ENCODE data around the gene KHDC1. TPM values are rescaled to one million over a fixed set of nuclear protein-coding genes. Genes with fewer than 3 reads are reported as not detected.
"Not testable (repeated sequence)": the region's sequence is repeated elsewhere in the genome, so short reads cannot be mapped to it uniquely, and the experiment has no call there.

The KHDC1 gene
- 1 to 10 TPM in 2 of 4 donors, not detected in 2; 1.7 to 2.5 TPM for polyA plus RNA-seq
- long read RNA-seq, donor 1, partial matches to known transcripts: 0 of 1 reads
- long read RNA-seq, donor 1, other reads (novel, unspliced or antisense): 0 of 1 reads
- long read RNA-seq, donor 2: 0 reads
- long read RNA-seq, donor 3, partial matches to known transcripts: 0 of 1 reads
- long read RNA-seq, donor 3, other reads (novel, unspliced or antisense): 0 of 1 reads
- long read RNA-seq, donor 4: 0 reads
- long read RNA-seq, donor 5: 0 reads
- long read RNA-seq, donor 6: 0 reads
- long read RNA-seq, donor 7, partial matches to known transcripts: 19 of 22 reads
- long read RNA-seq, donor 7, other reads (novel, unspliced or antisense): 0 of 22 reads
- long read RNA-seq, donor 8: 0 reads
- long read RNA-seq, donor 9: 0 reads
- long read RNA-seq, donor 10, partial matches to known transcripts: 0 of 2 reads
- long read RNA-seq, donor 10, other reads (novel, unspliced or antisense): 0 of 2 reads

GRCh38 chr6:73262671-73263569 lies at the start of gene KHDC1:
Gene KHDC1, minus strand, starts transcription at chr6:73263196. Its CDS starts 20,679 bp downstream, at chr6:73242517.
- Histone ChIP-seq H3K9me3 (ENCODE audit: control insufficient read depth in 2 of 2, insufficient read depth in 1 of 2, low read depth in 1 of 2, low read length in 1 of 2) (no peaks in the 10 kb centered on the region), H3K4me1 (ENCODE audit: control insufficient read depth in 3 of 3, insufficient read depth in 2 of 3, low read depth in 1 of 3, low read length in 2 of 3) (no peaks in the 10 kb centered on the region), H3K4me3 (ENCODE audit: low read depth in 1 of 3, low read length in 3 of 3) (peak within 1 kb of the TSS; percentile 48 to 72 (median 58)), H3K27ac (ENCODE audit: low read depth in 1 of 3, low read length in 2 of 3) (peak within 1 kb of the TSS; percentile 39 to 67 (median 63)), H3K27me3 (ENCODE audit: control insufficient read depth in 3 of 3, insufficient read depth in 3 of 3, low read length in 3 of 3) (no peaks in the 10 kb centered on the region), H3K36me3 (ENCODE audit: control insufficient read depth in 3 of 3, insufficient read depth in 2 of 3, low read depth in 1 of 3, low read length in 3 of 3) (no peaks in the 10 kb centered on the region)
- FAIRE-seq (no peak), DNase-seq (peak; percentile 25 to 69)
- 1 to 2% (median 2%) methylated on average over 39 to 63 of the region's 63 CpGs for WGBS, 3 donors

GRCh38 chr6:73310503-73310845 lies 47.5 kb upstream of the KHDC1 start:
- 4 to 13% (median 8%) methylated on average over 4 of the region's 4 CpGs for whole genome bisulfite sequencing, 3 donors
- H3K4me1 ChIP-seq (ENCODE audit: control insufficient read depth in 3 of 3, insufficient read depth in 2 of 3, low read depth in 1 of 3, low read length in 2 of 3); FAIRE-seq; DNase-seq; H3K9me3 ChIP-seq (ENCODE audit: control insufficient read depth in 2 of 2, insufficient read depth in 1 of 2, low read depth in 1 of 2, low read length in 1 of 2); H3K36me3 ChIP-seq (ENCODE audit: control insufficient read depth in 3 of 3, insufficient read depth in 2 of 3, low read depth in 1 of 3, low read length in 3 of 3): not testable (repeated sequence)
- H3K27me3 ChIP-seq (ENCODE audit: control insufficient read depth in 3 of 3, insufficient read depth in 3 of 3, low read length in 3 of 3): peaks cover 0 to 21% (median 10%) of the 10 kb centered on the region in 3 donors
- H3K27ac ChIP-seq (ENCODE audit: low read depth in 1 of 3, low read length in 2 of 3): peak overlapping the region in 1 of 3 donors; percentile 36
- H3K4me3 ChIP-seq (ENCODE audit: low read depth in 1 of 3, low read length in 3 of 3): peak overlapping the region; percentile 63 to 76 (median 67)

- peaks cover 0 to 1% of the 10 kb centered on the region in 2 donors for H3K9me3 ChIP-seq (ENCODE audit: control insufficient read depth in 2 of 2, insufficient read depth in 1 of 2, low read depth in 1 of 2, low read length in 1 of 2)
- H3K27me3 ChIP-seq (ENCODE audit: control insufficient read depth in 3 of 3, insufficient read depth in 3 of 3, low read length in 3 of 3): peaks cover 0 to 15% (median 7%) of the 10 kb centered on the region in 3 donors
- FAIRE-seq (no peak), DNase-seq (peak; percentile 27 to 69)
- H3K4me3 ChIP-seq (ENCODE audit: low read depth in 1 of 3, low read length in 3 of 3): peak overlapping the region; percentile 63 to 76 (median 67)
- WGBS, 3 donors: 1 to 3% (median 2%) methylated on average over 57 to 59 of the region's 59 CpGs
- peak overlapping the region in 2 of 3 donors; percentile 36 to 58 for H3K27ac ChIP-seq (ENCODE audit: low read depth in 1 of 3, low read length in 2 of 3)
- H3K36me3 ChIP-seq (ENCODE audit: control insufficient read depth in 3 of 3, insufficient read depth in 2 of 3, low read depth in 1 of 3, low read length in 3 of 3): no peaks in the 10 kb centered on the region
- peaks cover 0 to 4% (median 0%) of the 10 kb centered on the region in 3 donors for H3K4me1 ChIP-seq (ENCODE audit: control insufficient read depth in 3 of 3, insufficient read depth in 2 of 3, low read depth in 1 of 3, low read length in 2 of 3)
These were observed 46.9 kb upstream of the KHDC1 start for GRCh38 chr6:73309785-73310502.

- Histone ChIP-seq H3K27ac (ENCODE audit: low read depth in 1 of 3, low read length in 2 of 3) (peak overlapping the region in 1 of 3 donors; percentile 36), H3K4me1 (ENCODE audit: control insufficient read depth in 3 of 3, insufficient read depth in 2 of 3, low read depth in 1 of 3, low read length in 2 of 3) (peaks cover 0 to 4% (median 0%) of the 10 kb centered on the region in 3 donors), H3K36me3 (ENCODE audit: control insufficient read depth in 3 of 3, insufficient read depth in 2 of 3, low read depth in 1 of 3, low read length in 3 of 3) (no peaks in the 10 kb centered on the region), H3K4me3 (ENCODE audit: low read depth in 1 of 3, low read length in 3 of 3) (peak overlapping the region; percentile 63 to 76 (median 67)), H3K27me3 (ENCODE audit: control insufficient read depth in 3 of 3, insufficient read depth in 3 of 3, low read length in 3 of 3) (peaks cover 0 to 10% (median 2%) of the 10 kb centered on the region in 3 donors), H3K9me3 (ENCODE audit: control insufficient read depth in 2 of 2, insufficient read depth in 1 of 2, low read depth in 1 of 2, low read length in 1 of 2) (no peaks in the 10 kb centered on the region)
- no peak for DNase-seq
- WGBS, 3 donors: 5 to 9% (median 7%) methylated on average over 13 of the region's 13 CpGs
- no peak for FAIRE-seq
These were observed 46.5 kb upstream of the KHDC1 start for GRCh38 chr6:73309535-73309784.

- Histone ChIP-seq H3K27ac (ENCODE audit: low read depth in 1 of 3, low read length in 2 of 3) (no peak overlapping the region), H3K9me3 (ENCODE audit: control insufficient read depth in 2 of 2, insufficient read depth in 1 of 2, low read depth in 1 of 2, low read length in 1 of 2) (no peaks in the 10 kb centered on the region), H3K27me3 (ENCODE audit: control insufficient read depth in 3 of 3, insufficient read depth in 3 of 3, low read length in 3 of 3) (peaks cover 0 to 7% (median 0%) of the 10 kb centered on the region in 3 donors), H3K4me1 (ENCODE audit: control insufficient read depth in 3 of 3, insufficient read depth in 2 of 3, low read depth in 1 of 3, low read length in 2 of 3) (peaks cover 0 to 4% (median 0%) of the 10 kb centered on the region in 3 donors), H3K4me3 (ENCODE audit: low read depth in 1 of 3, low read length in 3 of 3) (peak overlapping the region; percentile 63 to 76 (median 67)), H3K36me3 (ENCODE audit: control insufficient read depth in 3 of 3, insufficient read depth in 2 of 3, low read depth in 1 of 3, low read length in 3 of 3) (no peaks in the 10 kb centered on the region)
- 81 to 88% (median 88%) methylated on average over 26 of the region's 26 CpGs for whole genome bisulfite sequencing, 3 donors
- FAIRE-seq: no peak
- peak in 1 of 2 donors; percentile 4 for DNase-seq
These were observed 45.9 kb upstream of the KHDC1 start for GRCh38 chr6:73308712-73309534.

GRCh38 chr6:73303773-73304172 lies 40.8 kb upstream of the KHDC1 start:
- DNase-seq; H3K27me3 ChIP-seq (ENCODE audit: control insufficient read depth in 3 of 3, insufficient read depth in 3 of 3, low read length in 3 of 3); H3K9me3 ChIP-seq (ENCODE audit: control insufficient read depth in 2 of 2, insufficient read depth in 1 of 2, low read depth in 1 of 2, low read length in 1 of 2); H3K4me1 ChIP-seq (ENCODE audit: control insufficient read depth in 3 of 3, insufficient read depth in 2 of 3, low read depth in 1 of 3, low read length in 2 of 3); H3K27ac ChIP-seq (ENCODE audit: low read depth in 1 of 3, low read length in 2 of 3); H3K4me3 ChIP-seq (ENCODE audit: low read depth in 1 of 3, low read length in 3 of 3); H3K36me3 ChIP-seq (ENCODE audit: control insufficient read depth in 3 of 3, insufficient read depth in 2 of 3, low read depth in 1 of 3, low read length in 3 of 3); FAIRE-seq: not testable (repeated sequence)
- 78 to 86% (median 79%) methylated on average over 7 of the region's 7 CpGs for WGBS, 3 donors

- Histone ChIP-seq H3K27me3 (ENCODE audit: control insufficient read depth in 3 of 3, insufficient read depth in 3 of 3, low read length in 3 of 3) (no peaks in the 10 kb centered on the region), H3K36me3 (ENCODE audit: control insufficient read depth in 3 of 3, insufficient read depth in 2 of 3, low read depth in 1 of 3, low read length in 3 of 3) (no peaks in the 10 kb centered on the region), H3K4me3 (ENCODE audit: low read depth in 1 of 3, low read length in 3 of 3) (no peak overlapping the region), H3K9me3 (ENCODE audit: control insufficient read depth in 2 of 2, insufficient read depth in 1 of 2, low read depth in 1 of 2, low read length in 1 of 2) (no peaks in the 10 kb centered on the region), H3K4me1 (ENCODE audit: control insufficient read depth in 3 of 3, insufficient read depth in 2 of 3, low read depth in 1 of 3, low read length in 2 of 3) (no peaks in the 10 kb centered on the region), H3K27ac (ENCODE audit: low read depth in 1 of 3, low read length in 2 of 3) (no peak overlapping the region)
- 87 to 91% (median 89%) methylated on average over 2 of the region's 2 CpGs for WGBS, 3 donors
- no peak for FAIRE-seq
- no peak for DNase-seq
These were observed 39.3 kb upstream of the KHDC1 start for GRCh38 chr6:73302339-73302738.
